H1 (cell line): ENCODE results near the gene ARHGAP25. TPM values are rescaled to one million over a fixed set of nuclear protein-coding genes. Genes with fewer than 3 reads are reported as not detected.
A peak's percentile ranks its signal among the peaks of the same experiment; 100 is the strongest.

ENCODE experiments used
- CTCF ChIA-PET: fragments of 300-600 bp; sonication (Branson Sonifier 250); formaldehyde crosslinking; loops from one replicate; lab custom pipeline; 2021; ENCODE audit not compliant: partially characterized antibody; lab: Charles Lee
- POLR2A ChIA-PET: fragments of 300-600 bp; sonication (Branson Sonifier 250); formaldehyde crosslinking; loops from one replicate; lab custom pipeline; 2021; ENCODE audit warnings: inconsistent platforms; ENCODE audit not compliant: partially characterized antibody; lab: Charles Lee
- DNase-seq, 2 experiments: peaks; one replicate each; pipeline versions ENCODE4 v3.0.0 to v3.0.0-alpha.2; 2010 to 2022; ENCODE audit warnings: low spot score in 2 of 2, low read depth in 1 of 2, mixed read lengths in 1 of 2
- FAIRE-seq: peaks from 2 replicates; lab custom pipeline; 2011; peaks lifted over from hg19 to GRCh38; lab: Jason Lieb, UNC
- H2AFZ ChIP-seq: 2 replicates; pipeline ENCODE4 v1.8.1; 2012; ENCODE audit warnings: low read length, inconsistent platforms
- H2AK5ac ChIP-seq: 2 replicates; pipeline ENCODE4 v1.6.1; 2013; ENCODE audit warnings: low read depth, low read length
- H2BK120ac ChIP-seq: replicated peaks from 2 replicates; pipeline ENCODE3; 2013; ENCODE audit warnings: low read depth, low read length, inconsistent platforms
- H2BK12ac ChIP-seq: 2 replicates; pipeline ENCODE4 v1.6.1; 2013; ENCODE audit warnings: low read depth, low read length
- H2BK15ac ChIP-seq: 2 replicates; pipeline ENCODE4 v1.6.1; 2013; ENCODE audit warnings: low read length
- H2BK20ac ChIP-seq: 2 replicates; pipeline ENCODE4 v1.6.1; 2013; ENCODE audit warnings: low read length
- H2BK5ac ChIP-seq: 2 replicates; pipeline ENCODE4 v1.6.1; 2013; ENCODE audit warnings: low read depth, low read length
- H3K14ac ChIP-seq: 2 replicates; pipeline ENCODE4 v1.6.1; 2013; ENCODE audit warnings: inconsistent platforms; ENCODE audit not compliant: insufficient read length
- H3K18ac ChIP-seq: 2 replicates; pipeline ENCODE4 v1.6.1; 2013; ENCODE audit warnings: low read length; ENCODE audit errors: extremely low read depth
- H3K23ac ChIP-seq: 2 replicates; pipeline ENCODE4 v1.6.1; 2013; ENCODE audit warnings: inconsistent platforms; ENCODE audit not compliant: insufficient read length
- H3K23me2 ChIP-seq: 2 replicates; pipeline ENCODE4 v1.6.1; 2013; ENCODE audit warnings: low read depth, low read length
- H3K27ac ChIP-seq: 2 replicates; pipeline ENCODE4 v1.6.1; 2011; ENCODE audit warnings: low read depth, low read length, inconsistent platforms
- H3K27me3 ChIP-seq, 4 experiments: replicated peaks in 1 of 4; 1 replicate in 1 of 4; 2 replicates in 3 of 4; pipeline versions ENCODE4 v1.6.1 to v1.8.1; 2011 to 2013; ENCODE audit warnings: low read length in 3 of 4, mild to moderate bottlenecking in 3 of 4, inconsistent platforms in 2 of 4, mixed read lengths in 2 of 4, moderate library complexity in 1 of 4; ENCODE audit not compliant: control insufficient read depth in 3 of 4, insufficient read depth in 3 of 4; ENCODE audit errors: extremely low read depth in 1 of 4
- H3K36me3 ChIP-seq, 4 experiments: 2 replicates each; pipeline versions ENCODE4 v1.6.1 to v1.8.1; 2011 to 2013; ENCODE audit warnings: mild to moderate bottlenecking in 4 of 4, low read length in 3 of 4, moderate library complexity in 2 of 4, control low read depth in 1 of 4, inconsistent platforms in 1 of 4; ENCODE audit not compliant: insufficient read depth in 4 of 4, control insufficient read depth in 2 of 4
- H3K4ac ChIP-seq: replicated peaks from 2 replicates; pipeline ENCODE3; 2013; ENCODE audit warnings: low read length, low read depth, mixed read lengths, inconsistent platforms; ENCODE audit not compliant: insufficient read length
- H3K4me1 ChIP-seq, 4 experiments: replicated peaks in 1 of 4; 1 replicate in 1 of 4; 2 replicates in 3 of 4; pipeline versions ENCODE4 v1.6.1 to v1.8.1; 2011 to 2013; ENCODE audit warnings: low read length in 3 of 4, inconsistent platforms in 2 of 4, mixed read lengths in 1 of 4; ENCODE audit not compliant: insufficient read depth in 4 of 4, control insufficient read depth in 3 of 4
- H3K4me2 ChIP-seq, 2 experiments: 2 replicates each; pipeline versions ENCODE4 v1.6.1 to v1.8.1; 2011 to 2013; ENCODE audit warnings: low read depth in 2 of 2, low read length in 2 of 2, control low read depth in 1 of 2, inconsistent platforms in 1 of 2, mild to moderate bottlenecking in 1 of 2; ENCODE audit not compliant: insufficient read depth in 1 of 2
- H3K4me3 ChIP-seq, 4 experiments: fragments of 200-600, 300-600 bp in 1 of 4; sonication (generic), shearing (Covaris generic), sonication (Bioruptor Twin) in 1 of 4; 2 replicates each; pipeline versions ENCODE4 v1.5.1 to v1.8.1; 2011 to 2016; ENCODE audit warnings: low read length in 4 of 4, low read depth in 3 of 4, control low read depth in 2 of 4, inconsistent platforms in 2 of 4, mild to moderate bottlenecking in 2 of 4, mixed read lengths in 1 of 4, moderate library complexity in 1 of 4; ENCODE audit not compliant: insufficient read depth in 2 of 4; ENCODE audit errors: extremely low read depth in 1 of 4
- H3K56ac ChIP-seq: replicated peaks from 2 replicates; pipeline ENCODE3; 2013; ENCODE audit warnings: low read depth, mild to moderate bottlenecking, mixed read lengths, low read length, inconsistent platforms; ENCODE audit not compliant: insufficient read length
- H3K79me1 ChIP-seq: 2 replicates; pipeline ENCODE4 v1.6.1; 2013; ENCODE audit warnings: low read depth, low read length, control low read depth
- H3K79me2 ChIP-seq, 2 experiments: 2 replicates each; pipeline versions ENCODE4 v1.6.1 to v1.8.1; 2012 to 2013; ENCODE audit warnings: low read length in 2 of 2, mild to moderate bottlenecking in 2 of 2, inconsistent platforms in 1 of 2; ENCODE audit not compliant: insufficient read depth in 2 of 2, control insufficient read depth in 1 of 2
- H3K9ac ChIP-seq, 4 experiments: replicated peaks in 1 of 4; 1 replicate in 1 of 4; 2 replicates in 3 of 4; pipeline versions ENCODE4 v1.6.1 to v1.8.1; 2011 to 2013; ENCODE audit warnings: low read depth in 3 of 4, low read length in 3 of 4, control low read depth in 2 of 4, mild to moderate bottlenecking in 2 of 4, moderate library complexity in 2 of 4, inconsistent platforms in 1 of 4; ENCODE audit errors: extremely low read depth in 1 of 4
- H3K9me3 ChIP-seq, 2 experiments: 2 replicates each; pipeline versions ENCODE4 v1.6.1 to v1.8.1; 2012 to 2013; ENCODE audit warnings: mild to moderate bottlenecking in 2 of 2, moderate library complexity in 2 of 2, control low read depth in 1 of 2, inconsistent platforms in 1 of 2, low read depth in 1 of 2, low read length in 1 of 2, mixed read lengths in 1 of 2; ENCODE audit not compliant: insufficient read depth in 2 of 2
- H4K20me1 ChIP-seq, 2 experiments: replicated peaks in 1 of 2; 2 replicates each; pipeline versions ENCODE3 to v1.8.1; 2011 to 2013; ENCODE audit warnings: inconsistent platforms in 2 of 2, low read length in 2 of 2, mild to moderate bottlenecking in 1 of 2; ENCODE audit not compliant: insufficient read depth in 2 of 2, control insufficient read depth in 1 of 2
- H4K5ac ChIP-seq: 2 replicates; pipeline ENCODE4 v1.6.1; 2013; ENCODE audit warnings: low read length, low read depth, mixed read lengths, inconsistent platforms; ENCODE audit not compliant: insufficient read length
- H4K8ac ChIP-seq: 2 replicates; pipeline ENCODE4 v1.8.0; 2013; ENCODE audit warnings: mild to moderate bottlenecking, moderate library complexity, low read length, inconsistent platforms; ENCODE audit not compliant: insufficient read depth; ENCODE audit errors: extremely low read depth
- H4K91ac ChIP-seq: replicated peaks from 2 replicates; pipeline ENCODE3; 2013; ENCODE audit warnings: low read length, mixed read lengths, inconsistent platforms; ENCODE audit not compliant: insufficient read length
- BACH1 ChIP-seq: IDR thresholded peaks from 2 replicates; pipeline ENCODE4 v1.6.1; 2012; ENCODE audit warnings: low read length, improper control_type of control experiment
- CBX5 ChIP-seq: fragments of 300-800, 300-1000 bp; sonication (generic); IDR thresholded peaks from 2 replicates; pipeline ENCODE4 v1.7.1; 2016; ENCODE audit warnings: antibody characterized with exemption, low read length, low read depth
- CEBPB ChIP-seq: IDR thresholded peaks from 2 replicates; pipeline ENCODE4 v1.6.1; 2012; ENCODE audit warnings: low read depth, low read length
- CTBP2 ChIP-seq: IDR thresholded peaks from 2 replicates; pipeline ENCODE4 v1.7.0; 2011; ENCODE audit warnings: borderline replicate concordance, mild to moderate bottlenecking, moderate library complexity, mixed read lengths, low read length; ENCODE audit not compliant: insufficient read depth, insufficient read length
- EGR1 ChIP-seq: IDR thresholded peaks from 2 replicates; pipeline ENCODE4 v1.6.1; 2011; ENCODE audit warnings: low read depth, low read length, borderline replicate concordance
- GABPA ChIP-seq: IDR thresholded peaks from 2 replicates; pipeline ENCODE4 v1.6.1; 2011; ENCODE audit warnings: mild to moderate bottlenecking, low read length, moderate library complexity, borderline replicate concordance; ENCODE audit not compliant: insufficient read depth
- RAD21 ChIP-seq, 2 experiments: IDR thresholded peaks in 1 of 2; conservative IDR thresholded peaks in 1 of 2; 2 replicates each; pipeline ENCODE4 v1.6.1; 2011; ENCODE audit warnings: low read depth in 2 of 2, low read length in 2 of 2, improper control_type of control experiment in 1 of 2, inconsistent platforms in 1 of 2, mild to moderate bottlenecking in 1 of 2, moderate library complexity in 1 of 2
- RBBP5 ChIP-seq: IDR thresholded peaks from 2 replicates; pipeline ENCODE4 v1.7.1; 2012; ENCODE audit warnings: low read depth, mild to moderate bottlenecking, inconsistent platforms, low read length, moderate library complexity, borderline replicate concordance
- SIN3A ChIP-seq, 2 experiments: IDR thresholded peaks in 1 of 2; conservative IDR thresholded peaks in 1 of 2; 2 replicates each; pipeline ENCODE4 v1.6.1; 2011 to 2012; ENCODE audit warnings: low read length in 2 of 2, improper control_type of control experiment in 1 of 2, low read depth in 1 of 2, mild to moderate bottlenecking in 1 of 2
- SP1 ChIP-seq: IDR thresholded peaks from 2 replicates; pipeline ENCODE4 v1.6.1; 2011; ENCODE audit warnings: low read depth, low read length
- TAF1 ChIP-seq: IDR thresholded peaks from 2 replicates; pipeline ENCODE4 v1.6.1; 2011; ENCODE audit warnings: mild to moderate bottlenecking, low read depth, low read length
- WGBS, 2 experiments: shearing (Covaris generic) in 1 of 2; methylation state at CpG; one replicate each; pipeline versions ENCODE4 v1.1.6 to v1.1.7; 2013 to 2015; ENCODE audit warnings: low lambda C conversion rate in 2 of 2, mixed read lengths in 2 of 2, inconsistent platforms in 1 of 2, low coverage in 1 of 2, missing lambda C conversion rate in 1 of 2; ENCODE audit not compliant: insufficient replicate concordance in 2 of 2, insufficient coverage in 1 of 2, insufficient read length in 1 of 2; ENCODE audit errors: extremely low coverage in 1 of 2, missing lambda C conversion rate in 1 of 2; 5-methylcytosine and 5-hydroxymethylcytosine counted together
- polyA plus RNA-seq, 7 experiments: library from polyadenylated mRNA; depleted of rRNA in 3 of 7; stranded (reverse) in 5 of 7; unstranded in 2 of 7; fragments of >200 nt in 5 of 7; fragments of 200-250 nt in 2 of 7; gene quantifications; 1 replicate in 5 of 7; 2 replicates in 1 of 7; 4 replicates in 1 of 7; pipeline versions ENCODE4 v1.2.1 to v1.2.3, GENCODE V29; 2011 to 2013; ENCODE audit warnings: missing spikeins in 2 of 7, mixed read lengths in 2 of 7
- total RNA-seq: library from RNA; stranded (reverse); fragmentation: NEBNext Ultra II Directional; extraction: Animal tissue kit (Norgen Biotek cat#: 25700); gene quantifications from 2 replicates; pipeline ENCODE4 v1.2.1, GENCODE V29; 2021

The ARHGAP25 gene
- total and polyA plus RNA-seq, 2 of the 8 experiments (the other 6 are each of a cell fraction or from before 2014, with no cell fraction given), result 1.00 to 1.2 TPM

GRCh38 chr2:68708629-68709028 is 26.0 kb upstream of the ARHGAP25 start:
- TF ChIP-seq BACH1, result no peak
- no peak for TF ChIP-seq CTBP2
- TF ChIP-seq GABPA, result no peak
- TF ChIP-seq RBBP5, result no peak
- no peak for TF ChIP-seq TAF1
- TF ChIP-seq SP1, result no peak
- no peak for TF ChIP-seq EGR1
- TF ChIP-seq CEBPB, result no peak
- no peak for TF ChIP-seq CBX5
- no peak for TF ChIP-seq RAD21 (IDR thresholded peaks at IDR 0.05 in 1 of 2, conservative IDR thresholded peaks at IDR 0.05 in 1 of 2; ENCODE audit: low read depth in 2 of 2, low read length in 2 of 2)
- TF ChIP-seq SIN3A (conservative IDR thresholded peaks at IDR 0.05 in 1 of 2, IDR thresholded peaks at IDR 0.05 in 1 of 2; ENCODE audit: low read depth in 1 of 2, low read length in 2 of 2), result no peak
- TF ChIP-seq, all 59 proteins: peak for 0
- WGBS, 2 experiments, result 85% methylated on average over 3 of the region's 3 CpGs; no CpG with 5 or more reads in 1 of the 2 experiments
- FAIRE-seq, result no peak

More at GRCh38 chr2:68708629-68709028, 26.0 kb upstream of the ARHGAP25 start:
- H3K56ac ChIP-seq, result no peak overlapping the region
- H3K18ac ChIP-seq, result no peak overlapping the region
- DNase-seq, result no peak
- no peak overlapping the region for H2BK5ac ChIP-seq
- H4K91ac ChIP-seq, result no peak overlapping the region
- H3K27ac ChIP-seq, result no peak overlapping the region
- peak overlapping the region; percentile 61; the same call in 1 of the 2 replicates for H2BK12ac ChIP-seq
- no peak overlapping the region for H2BK120ac ChIP-seq
- H3K27me3 ChIP-seq, result no peaks in the 10 kb centered on the region
- no peak overlapping the region for H2BK20ac ChIP-seq
- no peak overlapping the region for H3K4me2 ChIP-seq
- H3K79me2 ChIP-seq, result no peaks in the 10 kb centered on the region
- H4K20me1 ChIP-seq, result no peaks in the 10 kb centered on the region
- no peak overlapping the region for H4K5ac ChIP-seq
- no peak overlapping the region for H4K8ac ChIP-seq
- no peaks in the 10 kb centered on the region for H3K36me3 ChIP-seq
- H2AK5ac ChIP-seq, result peak overlapping the region; percentile 44; the same call in 1 of the 2 replicates
- H3K14ac ChIP-seq, result no peak overlapping the region
- H3K9ac ChIP-seq, result no peak overlapping the region
- peaks cover 0 to 2% (median 1%) of the 10 kb centered on the region in 4 experiments; a peak in 2 of 7 replicates for H3K4me1 ChIP-seq
- H3K9me3 ChIP-seq, result no peaks in the 10 kb centered on the region
- H2AFZ ChIP-seq, result no peak overlapping the region
- CTCF ChIA-PET, result interaction anchor here (0.7 to 4.6 kb wide), 48 partner anchors 7 to 247 kb away, joined by 3 to 30 read pairs (median 4); partner anchors contain the start of genes FBXO48 and PROKR1
- POLR2A ChIA-PET, result interaction anchor here (1.4 kb wide), 1 partner anchor 17 kb away, joined by 3 read pairs; no protein-coding TSS in a partner anchor
- H2BK15ac ChIP-seq, result 0 out of 2 replicates have a peak overlapping the region, but pooled peaks have one; percentile 75
- H3K23ac ChIP-seq, result no peak overlapping the region
- H3K79me1 ChIP-seq, result no peaks in the 10 kb centered on the region
- no peaks in the 10 kb centered on the region; the same call in 1 of the 2 replicates for H3K23me2 ChIP-seq
- no peak overlapping the region for H3K4me3 ChIP-seq
- H3K4ac ChIP-seq, result no peak overlapping the region
